Activated T-cell treated with anti-CD3 and anti-CD28 coated beads, Interleukin-2, amount 50 U/mL, for 24 hours (primary cell): ENCODE measurements around the gene JOSD2.
"Not testable (repeated sequence)": the region's sequence is repeated elsewhere in the genome, so short reads cannot be mapped to it uniquely, and the experiment has no call there.

Experiments used
- DNase-seq: peaks from one replicate; pipeline ENCODE4 v3.0.0-alpha.2; 2020
- H3K27ac Mint-ChIP-seq: 2 replicates; pipeline ENCODE4 v1.8.0; 2020; ENCODE audit warnings: mild to moderate bottlenecking, mixed read lengths
- H3K27me3 Mint-ChIP-seq: 2 replicates; pipeline ENCODE4 v1.8.0; 2020; ENCODE audit warnings: mixed read lengths
- H3K36me3 Mint-ChIP-seq: 2 replicates; pipeline ENCODE4 v1.8.0; 2020; ENCODE audit warnings: low read depth, mixed read lengths
- H3K4me1 Mint-ChIP-seq: 2 replicates; pipeline ENCODE4 v1.8.0; 2020; ENCODE audit warnings: low read depth, mixed read lengths
- H3K4me3 Mint-ChIP-seq: 2 replicates; pipeline ENCODE4 v1.8.0; 2020; ENCODE audit warnings: mild to moderate bottlenecking, moderate library complexity, mixed read lengths
- H3K9me3 Mint-ChIP-seq: 2 replicates; pipeline ENCODE4 v1.8.0; 2020; ENCODE audit warnings: mixed read lengths

Gene JOSD2

GRCh38 chr19:50531171-50531612, 20.2 kb upstream of the JOSD2 start:
- H3K36me3 Mint-ChIP-seq = no peaks in the 10 kb centered on the region
- DNase-seq = no peak
- peaks cover 6% of the 10 kb centered on the region for H3K9me3 Mint-ChIP-seq
- H3K27ac Mint-ChIP-seq = no peak overlapping the region
- H3K27me3 Mint-ChIP-seq = peaks cover 37% of the 10 kb centered on the region
- no peak overlapping the region for H3K4me3 Mint-ChIP-seq
- peaks cover 2% of the 10 kb centered on the region for H3K4me1 Mint-ChIP-seq

- H3K4me1 Mint-ChIP-seq, H3K36me3 Mint-ChIP-seq, DNase-seq, H3K9me3 Mint-ChIP-seq, H3K4me3 Mint-ChIP-seq, H3K27ac Mint-ChIP-seq: not testable (repeated sequence)
- H3K27me3 Mint-ChIP-seq = peaks cover 29% of the 10 kb centered on the region
Observed at GRCh38 chr19:50528052-50528451, 17.1 kb upstream of the JOSD2 start.

- no peak for DNase-seq
- Mint-ChIP-seq H3K4me1 (no peaks in the 10 kb centered on the region), H3K36me3 (no peaks in the 10 kb centered on the region), H3K4me3 (no peak overlapping the region), H3K27me3 (peaks cover 9% of the 10 kb centered on the region), H3K9me3 (no peaks in the 10 kb centered on the region), H3K27ac (no peak overlapping the region)
Observed at GRCh38 chr19:50522881-50523280, 11.9 kb upstream of the JOSD2 start.

GRCh38 chr19:50520822-50521465, 10.0 kb upstream of the JOSD2 start:
- Mint-ChIP-seq H3K27me3 (peaks cover 11% of the 10 kb centered on the region), H3K27ac (no peak overlapping the region), H3K4me1 (no peaks in the 10 kb centered on the region)

GRCh38 chr19:50519006-50519575, 8.1 kb upstream of the JOSD2 start:
- peaks cover 21% of the 10 kb centered on the region for H3K27me3 Mint-ChIP-seq
- no peak overlapping the region for H3K4me3 Mint-ChIP-seq
- no peaks in the 10 kb centered on the region for H3K9me3 Mint-ChIP-seq
- no peak for DNase-seq
- H3K4me1 Mint-ChIP-seq = peaks cover 1% of the 10 kb centered on the region
- no peak overlapping the region for H3K27ac Mint-ChIP-seq
- H3K36me3 Mint-ChIP-seq = no peaks in the 10 kb centered on the region

More at GRCh38 chr19:50520822-50521465, 10.0 kb upstream of the JOSD2 start:
- Mint-ChIP-seq H3K36me3 (no peaks in the 10 kb centered on the region), H3K4me3 (no peak overlapping the region), H3K9me3 (no peaks in the 10 kb centered on the region)
- DNase-seq = no peak

GRCh38 chr19:50518091-50519005, 7.4 kb upstream of the JOSD2 start:
- Mint-ChIP-seq H3K27me3 (peaks cover 23% of the 10 kb centered on the region), H3K27ac (no peak overlapping the region), H3K9me3 (no peaks in the 10 kb centered on the region), H3K36me3 (no peaks in the 10 kb centered on the region), H3K4me3 (no peak overlapping the region), H3K4me1 (peaks cover 1% of the 10 kb centered on the region)
- DNase-seq = no peak

GRCh38 chr19:50517704-50518075, 6.7 kb upstream of the JOSD2 start:
- DNase-seq = no peak
- Mint-ChIP-seq H3K9me3 (no peaks in the 10 kb centered on the region), H3K4me1 (peaks cover 1% of the 10 kb centered on the region), H3K27ac (no peak overlapping the region), H3K27me3 (peaks cover 23% of the 10 kb centered on the region), H3K36me3 (no peaks in the 10 kb centered on the region), H3K4me3 (no peak overlapping the region)

- H3K4me3 Mint-ChIP-seq = no peak overlapping the region
- H3K4me1 Mint-ChIP-seq = peaks cover 1% of the 10 kb centered on the region
- DNase-seq = no peak
- H3K9me3 Mint-ChIP-seq = no peaks in the 10 kb centered on the region
- no peaks in the 10 kb centered on the region for H3K36me3 Mint-ChIP-seq
- peaks cover 23% of the 10 kb centered on the region for H3K27me3 Mint-ChIP-seq
- H3K27ac Mint-ChIP-seq = no peak overlapping the region
Observed at GRCh38 chr19:50516964-50517703, 6.1 kb upstream of the JOSD2 start.

GRCh38 chr19:50516456-50516855, 5.5 kb upstream of the JOSD2 start:
- Mint-ChIP-seq H3K36me3 (no peaks in the 10 kb centered on the region), H3K9me3 (no peaks in the 10 kb centered on the region), H3K4me1 (peaks cover 6% of the 10 kb centered on the region), H3K4me3 (no peak overlapping the region), H3K27me3 (peaks cover 23% of the 10 kb centered on the region), H3K27ac (no peak overlapping the region)
- no peak for DNase-seq

- Mint-ChIP-seq H3K9me3 (no peaks in the 10 kb centered on the region), H3K27me3 (peaks cover 20% of the 10 kb centered on the region), H3K4me1 (peaks cover 12% of the 10 kb centered on the region), H3K4me3 (no peak overlapping the region), H3K27ac (no peak overlapping the region), H3K36me3 (peaks cover 5% of the 10 kb centered on the region)
- DNase-seq = no peak
Observed at GRCh38 chr19:50515168-50515561, 4.2 kb upstream of the JOSD2 start.

GRCh38 chr19:50514346-50515167, 3.6 kb upstream of the JOSD2 start:
- Mint-ChIP-seq H3K27me3 (peaks cover 20% of the 10 kb centered on the region), H3K27ac (no peak overlapping the region), H3K4me3 (no peak overlapping the region), H3K4me1 (peaks cover 12% of the 10 kb centered on the region), H3K9me3 (no peaks in the 10 kb centered on the region), H3K36me3 (peaks cover 5% of the 10 kb centered on the region)
- no peak for DNase-seq

- H3K27me3 Mint-ChIP-seq = peaks cover 20% of the 10 kb centered on the region
- H3K36me3 Mint-ChIP-seq = peaks cover 9% of the 10 kb centered on the region
- H3K27ac Mint-ChIP-seq = no peak within 1 kb of the TSS
- H3K4me1 Mint-ChIP-seq = peaks cover 16% of the 10 kb centered on the region
- H3K4me3 Mint-ChIP-seq = no peak within 1 kb of the TSS
- H3K9me3 Mint-ChIP-seq = no peaks in the 10 kb centered on the region
- DNase-seq = no peak
Observed at GRCh38 chr19:50513746-50514345, 2.9 kb upstream of the JOSD2 start, which contains the start of gene ASPDH. TSS of gene ASPDH (minus strand) at chr19:50513913. CDS start at chr19:50513823, 90 bp downstream.

GRCh38 chr19:50512999-50513745, 2.2 kb upstream of the JOSD2 start:
- peaks cover 11% of the 10 kb centered on the region for H3K36me3 Mint-ChIP-seq
- peaks cover 14% of the 10 kb centered on the region for H3K27me3 Mint-ChIP-seq
- peaks cover 19% of the 10 kb centered on the region for H3K4me1 Mint-ChIP-seq
- no peak overlapping the region for H3K27ac Mint-ChIP-seq
- no peak for DNase-seq
- H3K9me3 Mint-ChIP-seq = no peaks in the 10 kb centered on the region
- no peak overlapping the region for H3K4me3 Mint-ChIP-seq
